ENCODE measurements around the gene TMEM132C.

Gene TMEM132C

GRCh38 chr12:128685903-128686475, 419.0 kb downstream of the TMEM132C start:
- in situ Hi-C loops (cut with MboI; ENCODE audit: low sequenced_read_pairs, unreplicated experiment) = no loop called here
- no peak for TF ChIP-seq CTCF (IDR thresholded peaks at IDR 0.05; ENCODE audit: borderline replicate concordance, control extremely low read depth, extremely low read depth, insufficient read depth, missing control alignments)
- no peak for DNase-seq (ENCODE audit: low spot score)

GRCh38 chr12:128687851-128688250, 420.9 kb downstream of the TMEM132C start:
- in situ Hi-C loops (cut with MboI; ENCODE audit: low sequenced_read_pairs, unreplicated experiment) = no loop called here
- DNase-seq (ENCODE audit: low spot score) = no peak
- TF ChIP-seq CTCF (IDR thresholded peaks at IDR 0.05; ENCODE audit: borderline replicate concordance, control extremely low read depth, extremely low read depth, insufficient read depth, missing control alignments) = no peak

DNA sequence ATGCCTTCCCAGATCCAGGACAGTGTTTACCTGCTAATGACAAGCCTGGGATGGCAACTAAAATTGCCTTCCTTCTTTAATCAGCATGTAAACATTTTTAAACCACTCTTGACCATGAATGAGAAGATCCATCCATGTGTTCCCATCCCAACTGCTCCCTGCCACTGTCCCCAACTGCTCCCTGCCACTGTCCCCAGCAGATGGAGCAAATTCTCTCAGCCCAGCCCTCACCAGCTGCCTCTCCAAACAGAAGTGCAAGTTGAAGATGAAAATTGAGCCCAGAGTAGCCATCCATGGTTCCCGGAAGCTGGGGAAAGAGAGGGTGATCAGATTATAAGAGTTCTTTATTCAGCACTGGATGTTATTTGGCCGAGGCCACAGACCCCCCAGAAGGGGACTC, 423.7 kb downstream of the TMEM132C start:
- no peak for DNase-seq (ENCODE audit: low spot score)
- no peak for TF ChIP-seq CTCF (IDR thresholded peaks at IDR 0.05; ENCODE audit: borderline replicate concordance, control extremely low read depth, extremely low read depth, insufficient read depth, missing control alignments)
- in situ Hi-C loops (cut with MboI; ENCODE audit: low sequenced_read_pairs, unreplicated experiment) = no loop called here

DNA sequence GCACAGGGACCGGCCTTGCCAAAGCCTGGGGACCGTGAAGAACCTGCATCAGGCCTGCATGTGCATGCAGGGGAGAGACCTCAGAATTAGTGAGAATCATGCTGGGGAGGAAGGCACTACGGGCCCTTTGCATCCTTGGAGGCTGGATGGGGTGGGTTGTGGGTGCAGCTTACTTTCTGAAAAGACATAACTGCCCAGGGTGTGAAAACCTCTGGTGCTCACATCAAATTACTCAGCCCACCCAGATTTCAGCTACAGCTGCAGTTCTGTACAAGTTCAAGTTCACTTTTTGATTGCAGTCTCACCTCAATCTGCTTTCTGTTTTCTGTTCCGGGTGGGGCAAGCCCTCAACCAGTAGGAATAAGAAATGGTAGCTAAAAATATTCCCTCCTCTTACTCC, 426.1 kb downstream of the TMEM132C start:
- DNase-seq (ENCODE audit: low spot score) = no peak
- in situ Hi-C loops (cut with MboI; ENCODE audit: low sequenced_read_pairs, unreplicated experiment) = no loop called here
- TF ChIP-seq CTCF (IDR thresholded peaks at IDR 0.05; ENCODE audit: borderline replicate concordance, control extremely low read depth, extremely low read depth, insufficient read depth, missing control alignments) = no peak

DNA sequence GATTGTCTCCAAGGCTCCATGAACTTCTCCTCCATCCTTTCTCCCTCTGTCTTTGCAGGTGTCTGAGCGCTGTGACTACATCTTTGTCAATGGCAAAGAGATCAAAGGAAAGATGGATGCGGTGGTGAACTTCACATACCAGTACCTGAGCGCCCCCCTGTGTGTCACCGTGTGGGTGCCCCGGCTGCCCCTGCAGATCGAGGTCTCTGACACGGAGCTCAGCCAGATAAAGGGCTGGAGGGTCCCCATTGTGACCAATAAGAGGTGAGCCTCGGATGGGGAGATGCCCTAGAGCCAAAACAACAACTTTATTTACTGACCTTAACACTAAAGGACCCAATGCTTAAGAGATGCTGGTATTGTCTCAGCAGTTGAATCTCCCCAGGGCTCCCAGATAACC, 426.8 kb downstream of the TMEM132C start:
- DNase-seq (ENCODE audit: low spot score) = no peak

GRCh38 chr12:128694445-128694844, 427.5 kb downstream of the TMEM132C start:
- no peak for TF ChIP-seq CTCF (IDR thresholded peaks at IDR 0.05; ENCODE audit: borderline replicate concordance, control extremely low read depth, extremely low read depth, insufficient read depth, missing control alignments)
- no peak for DNase-seq (ENCODE audit: low spot score)
- in situ Hi-C loops (cut with MboI; ENCODE audit: low sequenced_read_pairs, unreplicated experiment) = no loop called here

More for the DNA sequence above, 426.8 kb downstream of the TMEM132C start:
- in situ Hi-C loops (cut with MboI; ENCODE audit: low sequenced_read_pairs, unreplicated experiment) = no loop called here
- TF ChIP-seq CTCF (IDR thresholded peaks at IDR 0.05; ENCODE audit: borderline replicate concordance, control extremely low read depth, extremely low read depth, insufficient read depth, missing control alignments) = no peak

All from GM13976 (cell line).